Mononuclear cell (primary cell): ENCODE data around the gene ADAMTS6. TPM values are rescaled to one million over a fixed set of nuclear protein-coding genes. Genes with fewer than 3 reads are reported as not detected.
"Not testable (repeated sequence)": the region's sequence is repeated elsewhere in the genome, so short reads cannot be mapped to it uniquely, and the experiment has no call there.

Experiments used
- H3K27me3 ChIP-seq: 2 replicates; pipeline ENCODE4 v1.6.0; 2011; ENCODE audit warnings: low read length, control low read depth; ENCODE audit not compliant: insufficient read depth
- H3K4me1 ChIP-seq: 2 replicates; pipeline ENCODE4 v1.5.1; 2011; ENCODE audit warnings: mild to moderate bottlenecking, low read length, control low read depth; ENCODE audit not compliant: insufficient read depth
- H3K4me3 ChIP-seq: 2 replicates; pipeline ENCODE4 v1.5.1; 2011; ENCODE audit warnings: mild to moderate bottlenecking, low read length, moderate library complexity
- H3K9me3 ChIP-seq: 2 replicates; pipeline ENCODE4 v1.5.1; 2011; ENCODE audit warnings: low read depth, mild to moderate bottlenecking, control low read depth, low read length
- total RNA-seq: library from RNA; depleted of rRNA; stranded (reverse); fragments of >200 nt; gene quantifications from one replicate; pipeline ENCODE4 v1.2.3, GENCODE V29; 2012

ADAMTS6 gene
- 4.9 TPM for total RNA-seq

DNA sequence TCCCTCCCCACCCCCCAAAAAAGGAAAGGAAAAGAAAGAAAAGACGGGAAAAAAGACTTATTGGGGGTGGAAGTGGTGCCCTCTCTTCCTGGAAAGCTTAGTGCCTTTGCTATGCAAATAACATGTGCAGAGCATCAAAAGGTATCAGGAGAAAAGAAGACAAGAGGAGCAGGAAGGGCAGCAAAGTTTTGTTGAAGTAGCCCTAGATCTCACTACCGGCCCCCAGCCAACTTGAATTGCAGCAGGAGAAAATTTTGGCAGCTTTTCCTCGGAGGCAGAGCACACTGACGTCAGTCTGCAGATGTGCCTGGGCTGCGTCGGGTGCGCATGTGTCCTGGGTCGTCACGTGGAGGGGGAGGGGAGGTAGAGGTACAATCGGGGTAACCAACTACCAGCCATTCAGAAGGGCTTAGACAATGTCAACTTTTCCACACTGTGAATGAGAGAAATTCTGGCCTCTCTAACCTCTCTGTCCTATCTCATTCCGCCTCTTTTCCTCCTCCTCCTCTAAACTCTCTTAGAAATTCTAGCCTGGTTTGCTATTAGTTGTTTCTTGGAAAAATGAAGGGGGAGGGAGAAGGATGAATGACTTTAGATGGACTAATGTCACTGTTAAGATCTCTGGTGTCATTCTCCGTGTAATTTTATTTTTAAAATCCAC lies at the start of gene ADAMTS6:
Gene ADAMTS6 (minus strand): TSS at position 286 of the 661 bp plus-strand sequence. CDS start 8,247 bp downstream, outside the sequence.
- peaks cover 16% of the 10 kb centered on the region for H3K4me1 ChIP-seq
- peak within 1 kb of the TSS; percentile 79 for H3K4me3 ChIP-seq
- peaks cover 18% of the 10 kb centered on the region for H3K27me3 ChIP-seq
- no peaks in the 10 kb centered on the region for H3K9me3 ChIP-seq

GRCh38 chr5:65530904-65531303 lies 49.2 kb upstream of the ADAMTS6 start:
- no peaks in the 10 kb centered on the region for H3K9me3 ChIP-seq
- H3K4me3 ChIP-seq, result no peak overlapping the region
- H3K27me3 ChIP-seq, result no peaks in the 10 kb centered on the region
- no peaks in the 10 kb centered on the region for H3K4me1 ChIP-seq

DNA sequence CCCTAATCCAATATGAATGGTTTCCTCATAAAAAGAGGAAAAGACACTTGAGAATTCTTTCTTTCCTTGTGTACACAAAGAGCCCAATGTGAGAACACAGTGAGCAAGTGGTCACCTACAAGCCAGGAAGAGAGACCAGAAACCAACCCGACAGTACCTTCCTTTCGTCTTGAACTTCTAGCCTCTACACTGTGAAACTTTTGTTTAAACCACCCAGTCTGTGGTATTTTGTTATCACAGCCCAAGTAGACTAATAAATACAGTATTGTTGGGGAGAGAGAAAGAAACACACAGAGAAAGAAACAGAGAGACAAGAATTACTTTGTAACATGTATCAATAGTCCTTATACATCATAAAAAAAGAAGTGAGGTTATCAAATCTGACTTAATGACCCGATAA lies 44.0 kb upstream of the ADAMTS6 start:
- Histone ChIP-seq H3K27me3 (no peaks in the 10 kb centered on the region), H3K4me1 (no peaks in the 10 kb centered on the region), H3K4me3 (no peak overlapping the region), H3K9me3 (no peaks in the 10 kb centered on the region)

DNA sequence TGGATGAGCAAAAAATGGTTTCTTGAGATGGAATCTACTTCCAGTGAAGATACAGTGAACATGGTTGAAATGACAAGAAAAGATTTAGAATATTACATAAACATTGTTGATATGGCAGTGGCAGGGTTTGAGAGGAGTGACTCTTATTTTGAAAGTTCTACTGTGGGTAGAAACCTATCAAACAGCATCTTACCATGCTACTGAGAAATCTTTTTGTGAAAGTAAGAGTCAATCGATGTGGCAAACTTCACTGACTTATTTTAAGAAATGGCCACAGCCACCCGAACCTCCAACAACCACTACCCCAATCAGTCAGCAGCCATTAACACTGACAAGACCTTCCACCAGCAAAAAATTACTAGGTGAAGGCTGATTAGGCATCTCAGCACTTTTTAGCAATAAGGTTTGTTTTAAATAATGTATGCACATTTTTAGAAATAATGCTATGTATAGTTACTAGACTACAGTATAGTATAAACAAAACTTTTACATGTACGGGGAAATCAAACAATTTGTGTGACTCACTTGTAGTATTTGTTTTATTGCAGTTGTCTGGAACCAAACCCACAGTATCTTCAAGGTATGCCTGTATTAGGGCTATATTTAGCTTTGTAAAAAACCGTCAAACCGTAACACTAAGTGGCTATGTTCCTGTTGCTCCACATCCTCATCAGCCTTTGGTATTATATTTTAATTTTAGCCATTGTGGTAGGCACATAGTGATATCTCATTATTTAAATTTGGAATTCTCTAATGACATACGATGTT lies 30.6 kb upstream of the ADAMTS6 start:
- H3K27me3 ChIP-seq, result no peaks in the 10 kb centered on the region
- no peak overlapping the region for H3K4me3 ChIP-seq
- H3K9me3 ChIP-seq, result no peaks in the 10 kb centered on the region
- no peaks in the 10 kb centered on the region for H3K4me1 ChIP-seq

DNA sequence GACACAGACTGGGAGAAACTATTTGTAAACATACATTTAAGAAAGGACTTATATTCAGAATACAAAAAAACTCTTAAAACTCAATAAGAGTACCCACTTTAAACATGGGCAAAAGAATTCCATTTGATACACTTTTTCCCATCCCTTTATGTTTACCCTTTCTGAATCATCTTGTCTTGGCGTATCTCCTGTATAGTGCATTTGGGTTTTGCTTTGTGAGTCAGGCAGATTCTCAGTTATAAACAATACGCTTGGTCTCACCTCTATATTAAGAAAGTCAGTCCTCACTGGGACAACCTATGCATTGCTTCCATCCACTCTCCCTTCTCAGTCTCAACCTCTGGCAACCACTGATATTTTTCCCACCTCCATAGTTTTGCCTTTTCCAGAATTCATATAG lies 27.3 kb upstream of the ADAMTS6 start:
- Histone ChIP-seq H3K4me3 (no peak overlapping the region), H3K27me3 (no peaks in the 10 kb centered on the region), H3K4me1 (no peaks in the 10 kb centered on the region), H3K9me3 (no peaks in the 10 kb centered on the region)

DNA sequence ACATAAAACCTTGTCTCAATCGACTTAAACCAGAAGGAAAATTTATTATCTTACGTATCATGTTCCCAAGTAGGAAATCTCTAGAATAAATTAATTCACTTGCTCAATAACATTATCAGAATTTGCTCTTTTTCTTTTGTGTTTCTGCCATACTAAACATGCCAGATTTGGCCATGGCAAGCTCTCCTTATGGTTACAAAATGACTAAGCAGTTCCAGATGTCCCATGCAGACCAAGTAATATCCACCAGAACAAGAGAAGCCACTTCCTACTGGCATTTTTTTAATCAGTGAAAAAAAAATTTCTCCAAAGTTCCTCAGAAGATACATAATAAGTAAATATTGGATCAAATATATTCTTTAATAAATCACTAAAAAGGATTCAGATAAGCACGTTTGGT lies 25.2 kb upstream of the ADAMTS6 start:
- Histone ChIP-seq H3K4me3 (no peak overlapping the region), H3K4me1 (no peaks in the 10 kb centered on the region), H3K27me3 (no peaks in the 10 kb centered on the region), H3K9me3 (no peaks in the 10 kb centered on the region)

- Histone ChIP-seq H3K9me3 (no peaks in the 10 kb centered on the region), H3K4me1 (no peaks in the 10 kb centered on the region), H3K4me3 (no peak overlapping the region), H3K27me3 (no peaks in the 10 kb centered on the region)
These were observed 7.4 kb upstream of the ADAMTS6 start for GRCh38 chr5:65489119-65489518.

GRCh38 chr5:65488038-65488687 lies 6.4 kb upstream of the ADAMTS6 start:
- not testable (repeated sequence) for H3K27me3 ChIP-seq, H3K9me3 ChIP-seq

GRCh38 chr5:65486803-65487202 lies 5.1 kb upstream of the ADAMTS6 start:
- not testable (repeated sequence) for H3K4me1 ChIP-seq

More at GRCh38 chr5:65488038-65488687, 6.4 kb upstream of the ADAMTS6 start:
- H3K4me3 ChIP-seq, H3K4me1 ChIP-seq: not testable (repeated sequence)

DNA sequence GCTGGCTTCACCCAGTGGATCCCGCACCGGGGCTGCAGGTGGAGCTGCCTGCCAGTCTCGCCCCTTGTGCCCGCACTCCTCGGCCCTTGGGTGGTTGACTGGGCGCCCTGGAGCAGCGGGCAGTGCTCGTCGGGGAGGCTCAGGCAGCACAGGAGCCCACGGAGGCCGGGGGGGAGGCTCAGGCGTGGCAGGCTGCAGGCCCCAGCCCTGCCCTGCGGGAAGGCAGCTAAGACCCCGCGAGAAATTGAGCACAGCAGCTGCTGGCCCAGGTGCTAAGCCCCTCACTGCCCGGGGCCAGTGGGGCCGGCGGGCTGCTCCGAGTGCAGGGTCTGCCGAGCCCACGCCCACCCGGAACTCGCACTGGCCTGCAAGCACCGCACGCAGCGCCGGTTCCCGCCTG lies 3.7 kb upstream of the ADAMTS6 start:
- no peak overlapping the region for H3K4me3 ChIP-seq
- peaks cover 10% of the 10 kb centered on the region for H3K4me1 ChIP-seq
- H3K27me3 ChIP-seq, result peaks cover 8% of the 10 kb centered on the region
- H3K9me3 ChIP-seq, result no peaks in the 10 kb centered on the region

More at GRCh38 chr5:65486803-65487202, 5.1 kb upstream of the ADAMTS6 start:
- H3K9me3 ChIP-seq, H3K27me3 ChIP-seq, H3K4me3 ChIP-seq: not testable (repeated sequence)

DNA sequence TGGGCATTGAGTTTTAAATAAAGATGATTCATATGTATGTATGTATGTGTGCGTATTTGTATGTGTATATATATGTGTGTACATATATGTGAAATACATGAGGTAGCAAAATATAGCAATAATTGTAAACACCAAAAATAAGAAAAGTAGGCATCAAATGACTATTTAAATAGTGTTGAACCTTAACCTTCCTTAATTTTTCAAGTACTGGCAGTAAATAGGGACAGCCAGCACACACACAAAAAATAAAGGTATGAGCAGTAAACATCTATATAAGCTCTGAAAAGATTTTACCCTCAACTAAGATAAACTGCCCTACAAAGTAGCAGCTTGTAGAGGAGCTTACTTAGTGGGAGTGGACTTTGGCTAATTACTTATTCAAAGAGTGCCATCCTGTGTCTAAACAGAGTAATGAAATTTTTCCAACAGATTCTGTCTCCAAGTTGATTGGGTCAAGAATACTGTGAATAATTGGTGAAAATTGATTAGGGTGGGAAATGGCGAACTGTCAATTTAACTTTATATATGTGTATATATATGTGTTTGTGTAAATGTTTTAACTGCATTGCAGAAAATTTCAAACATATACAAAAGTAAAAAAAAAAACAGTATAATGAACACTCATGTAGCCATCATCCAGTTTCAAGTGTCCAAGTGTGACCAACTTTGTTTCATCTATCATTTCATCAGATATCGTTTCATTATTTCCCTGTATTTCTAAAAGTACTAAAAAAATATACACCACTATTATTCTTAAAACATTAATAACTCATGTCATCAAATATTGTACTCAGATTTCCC lies 2.0 kb upstream of the ADAMTS6 start:
- Histone ChIP-seq H3K27me3 (peaks cover 18% of the 10 kb centered on the region), H3K4me3 (peak overlapping the region; percentile 79), H3K9me3 (no peaks in the 10 kb centered on the region), H3K4me1 (peaks cover 16% of the 10 kb centered on the region)

DNA sequence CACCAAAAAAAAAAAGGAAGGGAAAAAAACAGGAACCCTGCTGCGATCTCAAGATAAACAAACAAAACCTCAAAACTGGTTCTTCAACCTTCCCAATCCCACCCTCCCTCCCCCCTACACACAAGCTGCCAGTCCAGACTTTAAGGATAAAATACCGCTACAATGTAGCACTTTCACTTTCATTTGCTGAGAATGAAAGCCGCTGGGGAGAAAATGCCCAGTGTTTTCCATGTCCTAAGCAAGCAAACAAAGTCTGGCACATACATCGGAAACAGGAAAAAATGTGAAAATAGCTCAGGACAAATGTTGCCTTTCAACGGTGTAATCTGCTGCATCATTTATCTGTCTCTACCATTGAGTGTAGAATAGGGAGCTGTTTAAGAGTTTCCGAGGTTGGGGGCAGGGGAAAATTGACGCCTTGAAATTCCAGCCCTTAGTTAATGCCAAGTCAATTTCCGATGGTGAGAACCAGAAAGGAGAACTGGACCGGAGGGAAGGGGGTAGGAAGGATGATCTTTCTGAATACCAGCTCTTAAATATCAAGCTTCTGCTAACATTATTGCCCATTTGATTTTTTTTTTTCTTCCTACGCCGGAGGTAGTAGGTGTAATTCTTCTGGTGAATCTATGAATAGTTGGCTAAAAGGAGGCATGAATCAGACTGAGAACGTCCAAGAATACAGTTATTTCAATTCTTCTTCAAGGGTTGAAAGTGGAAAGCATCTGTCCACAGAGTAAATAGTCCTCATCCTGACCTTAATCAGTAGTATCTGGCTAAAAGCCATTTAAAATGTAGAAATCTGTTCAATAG lies 1.2 kb upstream of the ADAMTS6 start:
- H3K9me3 ChIP-seq, result no peaks in the 10 kb centered on the region

GRCh38 chr5:65482296-65482735 lies 596 bp upstream of the ADAMTS6 start:
- Histone ChIP-seq H3K4me1 (peaks cover 16% of the 10 kb centered on the region), H3K27me3 (peaks cover 18% of the 10 kb centered on the region), H3K9me3 (no peaks in the 10 kb centered on the region), H3K4me3 (peak overlapping the region; percentile 79)

More for the DNA sequence above, 1.2 kb upstream of the ADAMTS6 start:
- Histone ChIP-seq H3K27me3 (peaks cover 18% of the 10 kb centered on the region), H3K4me1 (peaks cover 16% of the 10 kb centered on the region), H3K4me3 (peak overlapping the region; percentile 79)

GRCh38 chr5:65481171-65481581 lies 544 bp downstream of the ADAMTS6 start:
- peaks cover 16% of the 10 kb centered on the region for H3K4me1 ChIP-seq
- no peaks in the 10 kb centered on the region for H3K9me3 ChIP-seq
- H3K4me3 ChIP-seq, result peak overlapping the region; percentile 79
- peaks cover 18% of the 10 kb centered on the region for H3K27me3 ChIP-seq
